C4-2B (cell line): Measurements from ENCODE around the gene DNAAF9.

Source experiments
- H3K27ac ChIP-seq: fragments of 450-650 bp; 2 replicates; pipeline ENCODE4 v1.5.1; 2017
- ZFX ChIP-seq: fragments of 450-650 bp; IDR thresholded peaks from 2 replicates; pipeline ENCODE4 v1.6.1; 2017
- TF ChIP-seq, protein P1 (sequence below): fragments of 450-650 bp; conservative IDR thresholded peaks from 2 replicates; pipeline ENCODE4 v1.5.1; 2017; ENCODE audit warnings: mild to moderate bottlenecking

Gene DNAAF9

GRCh38 chr20:3360752-3361151 lies 46.7 kb downstream of the DNAAF9 start:
- H3K27ac ChIP-seq, result no peak overlapping the region
- TF ChIP-seq, protein P1, sequence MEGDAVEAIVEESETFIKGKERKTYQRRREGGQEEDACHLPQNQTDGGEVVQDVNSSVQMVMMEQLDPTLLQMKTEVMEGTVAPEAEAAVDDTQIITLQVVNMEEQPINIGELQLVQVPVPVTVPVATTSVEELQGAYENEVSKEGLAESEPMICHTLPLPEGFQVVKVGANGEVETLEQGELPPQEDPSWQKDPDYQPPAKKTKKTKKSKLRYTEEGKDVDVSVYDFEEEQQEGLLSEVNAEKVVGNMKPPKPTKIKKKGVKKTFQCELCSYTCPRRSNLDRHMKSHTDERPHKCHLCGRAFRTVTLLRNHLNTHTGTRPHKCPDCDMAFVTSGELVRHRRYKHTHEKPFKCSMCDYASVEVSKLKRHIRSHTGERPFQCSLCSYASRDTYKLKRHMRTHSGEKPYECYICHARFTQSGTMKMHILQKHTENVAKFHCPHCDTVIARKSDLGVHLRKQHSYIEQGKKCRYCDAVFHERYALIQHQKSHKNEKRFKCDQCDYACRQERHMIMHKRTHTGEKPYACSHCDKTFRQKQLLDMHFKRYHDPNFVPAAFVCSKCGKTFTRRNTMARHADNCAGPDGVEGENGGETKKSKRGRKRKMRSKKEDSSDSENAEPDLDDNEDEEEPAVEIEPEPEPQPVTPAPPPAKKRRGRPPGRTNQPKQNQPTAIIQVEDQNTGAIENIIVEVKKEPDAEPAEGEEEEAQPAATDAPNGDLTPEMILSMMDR, result no peak
- TF ChIP-seq ZFX, result no peak

- H3K27ac ChIP-seq, result no peak overlapping the region
- TF ChIP-seq, protein P1, result no peak
- TF ChIP-seq ZFX, result no peak
These were observed 48.7 kb downstream of the DNAAF9 start for GRCh38 chr20:3358676-3359340.
